A549 (cell line): Measurements from ENCODE around the gene RLN3.

Source experiments
- KDM1A ChIP-seq: fragments of 200-600 bp; sonication (generic); IDR thresholded peaks from 2 replicates; pipeline ENCODE4 v1.6.1; 2016; ENCODE audit warnings: low read depth, mild to moderate bottlenecking
- NPAS2 ChIP-seq: fragments of 250-450 bp; sonication (Bioruptor Pico); IDR thresholded peaks from 2 replicates; pipeline ENCODE4 v1.8.0; 2022; ENCODE audit warnings: mild to moderate bottlenecking, moderate library complexity, borderline replicate concordance
- POLR2AphosphoS2 ChIP-seq: conservative IDR thresholded peaks from 2 replicates; pipeline ENCODE4 v1.6.1; 2012; ENCODE audit warnings: low read length, improper control_type of control experiment, inconsistent platforms
- TF ChIP-seq, protein P1 (sequence below): fragments of >200 bp; sonication (Bioruptor Twin); formaldehyde crosslinking; IDR thresholded peaks from 3 replicates; pipeline ENCODE4 v1.5.1; 2016
- TF ChIP-seq, protein P2 (sequence below): IDR thresholded peaks from 2 replicates; pipeline ENCODE4 v1.6.1; 2012

DNA sequence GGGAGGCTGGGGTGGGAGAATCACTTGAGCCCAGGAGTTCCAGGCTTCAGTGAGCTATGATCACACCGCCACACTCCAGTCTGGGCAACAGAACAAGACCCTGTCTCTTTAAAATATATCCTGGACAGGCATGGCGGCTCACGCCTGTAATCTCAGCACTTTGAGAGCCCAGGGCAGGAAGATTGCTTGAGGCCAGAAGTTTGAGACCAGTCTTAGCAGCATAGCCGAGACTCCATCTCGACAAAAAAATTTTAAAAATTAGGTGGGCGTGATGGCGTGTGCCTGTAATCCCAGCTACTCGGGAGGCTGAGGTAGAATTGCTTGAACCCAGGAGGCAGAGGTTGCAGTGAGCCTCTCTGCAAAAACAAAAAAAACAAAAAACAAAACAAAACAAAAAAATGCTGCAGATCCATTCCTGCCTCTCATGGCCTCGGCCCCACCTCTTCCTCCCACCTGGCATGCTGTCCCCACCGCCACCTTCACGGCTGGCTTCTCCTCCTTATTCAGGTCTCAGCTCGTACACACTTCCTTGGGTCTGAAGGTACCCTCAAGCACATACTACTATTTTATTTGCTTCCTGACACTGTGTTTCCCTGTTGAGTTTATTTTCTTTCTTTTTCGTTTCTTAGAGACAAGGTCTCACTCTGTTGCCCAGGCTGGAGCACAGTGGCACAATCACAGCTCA, 27.1 kb upstream of the RLN3 start:
- TF ChIP-seq, protein P1, sequence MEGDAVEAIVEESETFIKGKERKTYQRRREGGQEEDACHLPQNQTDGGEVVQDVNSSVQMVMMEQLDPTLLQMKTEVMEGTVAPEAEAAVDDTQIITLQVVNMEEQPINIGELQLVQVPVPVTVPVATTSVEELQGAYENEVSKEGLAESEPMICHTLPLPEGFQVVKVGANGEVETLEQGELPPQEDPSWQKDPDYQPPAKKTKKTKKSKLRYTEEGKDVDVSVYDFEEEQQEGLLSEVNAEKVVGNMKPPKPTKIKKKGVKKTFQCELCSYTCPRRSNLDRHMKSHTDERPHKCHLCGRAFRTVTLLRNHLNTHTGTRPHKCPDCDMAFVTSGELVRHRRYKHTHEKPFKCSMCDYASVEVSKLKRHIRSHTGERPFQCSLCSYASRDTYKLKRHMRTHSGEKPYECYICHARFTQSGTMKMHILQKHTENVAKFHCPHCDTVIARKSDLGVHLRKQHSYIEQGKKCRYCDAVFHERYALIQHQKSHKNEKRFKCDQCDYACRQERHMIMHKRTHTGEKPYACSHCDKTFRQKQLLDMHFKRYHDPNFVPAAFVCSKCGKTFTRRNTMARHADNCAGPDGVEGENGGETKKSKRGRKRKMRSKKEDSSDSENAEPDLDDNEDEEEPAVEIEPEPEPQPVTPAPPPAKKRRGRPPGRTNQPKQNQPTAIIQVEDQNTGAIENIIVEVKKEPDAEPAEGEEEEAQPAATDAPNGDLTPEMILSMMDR = no peak
- TF ChIP-seq KDM1A = no peak
- TF ChIP-seq, protein P2, sequence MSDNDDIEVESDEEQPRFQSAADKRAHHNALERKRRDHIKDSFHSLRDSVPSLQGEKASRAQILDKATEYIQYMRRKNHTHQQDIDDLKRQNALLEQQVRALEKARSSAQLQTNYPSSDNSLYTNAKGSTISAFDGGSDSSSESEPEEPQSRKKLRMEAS = no peak
- TF ChIP-seq NPAS2 = no peak
- TF ChIP-seq POLR2AphosphoS2 = no peak
